CD14-positive monocyte (primary cell): ENCODE measurements around the gene DIAPH1. TPM values are rescaled to one million over a fixed set of nuclear protein-coding genes. Genes with fewer than 3 reads are reported as not detected.

Experiments
- DNase-seq, 3 donors: peaks; one replicate each; pipeline ENCODE4 v3.0.0-alpha.2; 2011 to 2022
- H2AFZ ChIP-seq: 2 replicates; pipeline ENCODE4 v1.6.0; 2012; ENCODE audit warnings: mild to moderate bottlenecking, low read depth, low read length, inconsistent platforms; ENCODE audit not compliant: insufficient read depth, poor library complexity, severe bottlenecking
- H3K27ac ChIP-seq, 2 donors: 1 replicate in 1 of 2; 2 replicates in 1 of 2; pipeline ENCODE4 v1.5.1; 2012 to 2013; ENCODE audit warnings: low read length in 2 of 2, control low read depth in 1 of 2, inconsistent platforms in 1 of 2, low read depth in 1 of 2, mild to moderate bottlenecking in 1 of 2
- H3K27me3 ChIP-seq, 2 donors: one replicate each; pipeline versions ENCODE4 v1.6.0 to v1.6.1; 2011 to 2013; ENCODE audit warnings: low read length in 2 of 2; ENCODE audit not compliant: control insufficient read depth in 2 of 2, insufficient read depth in 2 of 2
- H3K36me3 ChIP-seq, 2 donors: replicated peaks in 1 of 2; 1 replicate in 1 of 2; 2 replicates in 1 of 2; pipeline versions ENCODE4 v1.5.1 to v1.6.1; 2012 to 2013; ENCODE audit warnings: low read length in 2 of 2, control low read depth in 1 of 2, inconsistent platforms in 1 of 2, mild to moderate bottlenecking in 1 of 2; ENCODE audit not compliant: insufficient read depth in 2 of 2, control insufficient read depth in 1 of 2
- H3K4me1 ChIP-seq, 2 donors: 1 replicate in 1 of 2; 2 replicates in 1 of 2; pipeline versions ENCODE4 v1.5.1 to v1.6.1; 2012 to 2013; ENCODE audit warnings: low read length in 2 of 2, control low read depth in 1 of 2, inconsistent platforms in 1 of 2, mild to moderate bottlenecking in 1 of 2, moderate library complexity in 1 of 2; ENCODE audit not compliant: insufficient read depth in 2 of 2, control insufficient read depth in 1 of 2
- H3K4me2 ChIP-seq: replicated peaks from 2 replicates; pipeline ENCODE3; 2012; ENCODE audit warnings: low read length, moderate library complexity, mild to moderate bottlenecking; ENCODE audit not compliant: poor library complexity, severe bottlenecking; ENCODE audit errors: extremely low read depth
- H3K4me3 ChIP-seq, 3 experiments: fragments of 200-600 bp in 1 of 3; sonication (generic) in 1 of 3; replicated peaks in 1 of 3; 1 replicate in 2 of 3; 2 replicates in 1 of 3; pipeline ENCODE4 v1.5.1; 2011 to 2013; ENCODE audit warnings: low read length in 3 of 3, mild to moderate bottlenecking in 3 of 3, control low read depth in 2 of 3, low read depth in 2 of 3, inconsistent platforms in 1 of 3, moderate library complexity in 1 of 3
- H3K79me2 ChIP-seq: 2 replicates; pipeline ENCODE4 v1.6.0; 2012; ENCODE audit warnings: mild to moderate bottlenecking, control low read depth, inconsistent platforms, low read length, moderate library complexity; ENCODE audit not compliant: insufficient read depth
- H3K9ac ChIP-seq: 2 replicates; pipeline ENCODE4 v1.6.0; 2017; ENCODE audit warnings: low read length, mild to moderate bottlenecking; ENCODE audit not compliant: insufficient read depth, poor library complexity, severe bottlenecking
- H3K9me3 ChIP-seq, 2 donors: replicated peaks in 1 of 2; 1 replicate in 1 of 2; 2 replicates in 1 of 2; pipeline versions ENCODE4 v1.5.1 to v1.6.1; 2012 to 2013; ENCODE audit warnings: low read length in 2 of 2, control low read depth in 1 of 2; ENCODE audit not compliant: control insufficient read depth in 1 of 2, insufficient read depth in 1 of 2
- H4K20me1 ChIP-seq: 2 replicates; pipeline ENCODE4 v1.6.0; 2012; ENCODE audit warnings: mild to moderate bottlenecking, low read length, control low read depth, moderate library complexity; ENCODE audit not compliant: insufficient read depth
- H3K27ac Mint-ChIP-seq, 7 donors: one replicate each; pipeline ENCODE4 v1.8.0; 2020; ENCODE audit warnings: mild to moderate bottlenecking in 7 of 7, mixed read lengths in 7 of 7, moderate library complexity in 6 of 7, inconsistent platforms in 2 of 7
- H3K27me3 Mint-ChIP-seq, 3 donors: one replicate each; pipeline ENCODE4 v1.8.0; 2021 to 2022; ENCODE audit warnings: low read depth in 3 of 3, mild to moderate bottlenecking in 3 of 3, mixed read lengths in 3 of 3, moderate library complexity in 3 of 3, inconsistent platforms in 1 of 3
- H3K36me3 Mint-ChIP-seq, 2 donors: one replicate each; pipeline ENCODE4 v1.8.0; 2020; ENCODE audit warnings: mixed read lengths in 2 of 2, inconsistent platforms in 1 of 2, mild to moderate bottlenecking in 1 of 2
- H3K4me1 Mint-ChIP-seq: one replicate; pipeline ENCODE4 v1.8.0; 2020; ENCODE audit warnings: mild to moderate bottlenecking, mixed read lengths
- H3K4me3 Mint-ChIP-seq, 2 donors: one replicate each; pipeline ENCODE4 v1.8.0; 2020; ENCODE audit warnings: mild to moderate bottlenecking in 2 of 2, mixed read lengths in 2 of 2, moderate library complexity in 1 of 2
- H3K9me3 Mint-ChIP-seq, 7 donors: one replicate each; pipeline ENCODE4 v1.8.0; 2020 to 2022; ENCODE audit warnings: mixed read lengths in 7 of 7, mild to moderate bottlenecking in 6 of 7, moderate library complexity in 6 of 7, inconsistent platforms in 2 of 7
- CTCF ChIP-seq: fragments of 200-600 bp; IDR thresholded peaks from one replicate; pipeline ENCODE4 v1.8.0; 2022; ENCODE audit warnings: antibody characterized with exemption, mild to moderate bottlenecking
- WGBS: methylation state at CpG from one replicate; pipeline ENCODE4 v1.1.5; 2013; ENCODE audit warnings: missing lambda C conversion rate; ENCODE audit not compliant: insufficient coverage; 5-methylcytosine and 5-hydroxymethylcytosine counted together
- intact Hi-C, 2 donors: fragments of 100-400 bp; cut with micrococcal nuclease; formaldehyde crosslinking; loops; one replicate each; pipeline versions ENCODE4 v1.15.0 to v1.15.1; 2023
- polyA plus RNA-seq, 3 donors: library from polyadenylated mRNA; depleted of rRNA in 1 of 3; unstranded in 2 of 3; stranded (reverse) in 1 of 3; fragments of 300-500 nt in 2 of 3; fragments of >200 nt in 1 of 3; fragmentation: Illumina TruSeq in 2 of 3; gene quantifications; 1 replicate in 2 of 3; 2 replicates in 1 of 3; pipeline ENCODE4 v1.2.3, GENCODE V29; 2012 to 2021

The DIAPH1 gene
- polyA plus RNA-seq, 3 donors: 60.2 to 140 (median 98.6) TPM

DNA sequence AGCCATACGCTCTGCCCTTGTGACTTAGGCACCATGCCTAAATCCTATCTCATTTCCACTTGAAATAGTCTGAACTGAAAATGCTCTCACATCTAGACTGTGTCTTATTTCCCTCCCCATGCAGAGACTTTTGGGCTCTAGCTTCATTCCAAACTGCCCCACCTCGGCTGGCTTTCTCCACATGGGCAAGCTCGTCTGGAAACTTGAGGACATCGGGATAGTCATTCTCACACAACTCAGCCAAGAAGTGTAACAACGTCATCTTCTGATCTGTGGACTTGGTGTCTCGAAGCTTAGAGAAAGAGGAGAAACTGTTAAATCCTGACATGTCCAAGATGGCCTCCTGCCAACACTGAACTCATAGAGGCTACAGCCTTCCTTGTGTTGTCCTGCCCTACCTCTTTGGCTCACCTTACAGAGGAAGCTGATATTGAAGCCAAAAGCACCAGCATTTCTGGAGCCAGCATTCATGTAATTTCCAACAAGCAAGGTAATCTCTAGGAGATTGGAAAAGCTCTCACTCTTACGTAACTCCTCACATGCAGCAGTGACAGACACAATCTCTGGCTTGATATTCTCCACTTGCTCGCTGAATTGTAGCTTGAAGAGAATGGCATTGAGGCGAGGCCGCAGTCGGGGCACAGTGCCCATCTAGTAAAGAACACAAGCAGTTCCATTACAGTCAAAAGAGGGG lies 90.4 kb downstream of the DIAPH1 start:
- Histone ChIP-seq H3K4me2 (no peak overlapping the region), H3K27me3 (no peaks in the 10 kb centered on the region), H3K4me1 (no peaks in the 10 kb centered on the region), H3K27ac (no peak overlapping the region), H3K9me3 (no peaks in the 10 kb centered on the region), H2AFZ (no peak overlapping the region), H4K20me1 (peaks cover 91% of the 10 kb centered on the region), H3K9ac (no peak overlapping the region), H3K4me3 (no peak overlapping the region), H3K36me3 (peaks cover 92 to 100% of the 10 kb centered on the region in 2 donors), H3K79me2 (peaks cover 8% of the 10 kb centered on the region)
- TF ChIP-seq CTCF: no peak
- Mint-ChIP-seq H3K4me3 (no peak overlapping the region), H3K27me3 (no peaks in the 10 kb centered on the region), H3K9me3 (no peaks in the 10 kb centered on the region), H3K4me1 (peaks cover 7% of the 10 kb centered on the region), H3K36me3 (peaks cover 2 to 12% of the 10 kb centered on the region in 2 donors), H3K27ac (peak overlapping the region in 3 of 7 donors; percentile 15 to 36 (median 28))
- WGBS: 96% methylated on average over 4 of the region's 11 CpGs
- DNase-seq: no peak
- intact Hi-C loops: loop anchor here in 1 of 2 donors (5.0 kb wide), 1 partner anchor 34 kb away; no protein-coding TSS in a partner anchor

GRCh38 chr5:141527426-141527825 lies 91.4 kb downstream of the DIAPH1 start:
- Histone ChIP-seq H3K4me3 (no peak overlapping the region), H3K27me3 (no peaks in the 10 kb centered on the region), H3K9me3 (no peaks in the 10 kb centered on the region), H3K9ac (no peak overlapping the region), H3K4me2 (no peak overlapping the region), H3K36me3 (peaks cover 92 to 100% of the 10 kb centered on the region in 2 donors), H3K4me1 (peaks cover 5 to 7% of the 10 kb centered on the region in 2 donors), H3K79me2 (peaks cover 8% of the 10 kb centered on the region), H3K27ac (no peak overlapping the region), H2AFZ (no peak overlapping the region), H4K20me1 (peaks cover 91% of the 10 kb centered on the region)
- Mint-ChIP-seq H3K4me1 (peaks cover 16% of the 10 kb centered on the region), H3K27me3 (no peaks in the 10 kb centered on the region), H3K27ac (no peak overlapping the region), H3K9me3 (no peaks in the 10 kb centered on the region), H3K36me3 (peaks cover 5 to 23% of the 10 kb centered on the region in 2 donors), H3K4me3 (no peak overlapping the region)
- no peak for DNase-seq
- no peak for TF ChIP-seq CTCF
- intact Hi-C loops: loop anchor here in 1 of 2 donors (5.0 kb wide), 1 partner anchor 35 kb away; no protein-coding TSS in a partner anchor
- WGBS: 88% methylated on average over 1 of the region's 1 CpG
